Muscle layer of duodenum (tissue), 2 donors: ENCODE results near the gene PLP1.

ENCODE experiments used
- H3K27ac ChIP-seq: one replicate; pipeline ENCODE4 v1.7.0; 2013; ENCODE audit warnings: mild to moderate bottlenecking, low read length
- H3K27me3 ChIP-seq: one replicate; pipeline ENCODE4 v1.7.0; 2013; ENCODE audit warnings: low read depth, mild to moderate bottlenecking, control low read depth, low read length
- H3K36me3 ChIP-seq, 2 donors: one replicate each; pipeline ENCODE4 v1.7.0; 2013; ENCODE audit warnings: low read length in 2 of 2, control low read depth in 1 of 2, mild to moderate bottlenecking in 1 of 2; ENCODE audit not compliant: insufficient read depth in 2 of 2, control insufficient read depth in 1 of 2
- H3K4me1 ChIP-seq, 2 donors: one replicate each; pipeline ENCODE4 v1.7.0; 2013; ENCODE audit warnings: low read length in 2 of 2, mild to moderate bottlenecking in 2 of 2, control low read depth in 1 of 2, moderate library complexity in 1 of 2; ENCODE audit not compliant: insufficient read depth in 2 of 2, control insufficient read depth in 1 of 2
- H3K4me3 ChIP-seq, 2 donors: one replicate each; pipeline ENCODE4 v1.7.0; 2013; ENCODE audit warnings: low read length in 2 of 2, low read depth in 1 of 2, mild to moderate bottlenecking in 1 of 2
- H3K9me3 ChIP-seq, 2 donors: one replicate each; pipeline ENCODE4 v1.7.0; 2013; ENCODE audit warnings: low read length in 2 of 2, control low read depth in 1 of 2, mild to moderate bottlenecking in 1 of 2; ENCODE audit not compliant: control insufficient read depth in 1 of 2
- donor health status: healthy.

Gene PLP1

GRCh38 chrX:103831803-103832544, 55.3 kb downstream of the PLP1 start, which contains the start of gene RAB9B:
TSS of gene RAB9B (minus strand) at chrX:103832257. CDS start at chrX:103825784, 6,473 bp downstream.
- Histone ChIP-seq H3K27me3 (no peaks in the 10 kb centered on the region), H3K27ac (no peak within 1 kb of the TSS), H3K9me3 (no peaks in the 10 kb centered on the region), H3K36me3 (no peaks in the 10 kb centered on the region), H3K4me3 (peak within 1 kb of the TSS; percentile 56 to 63), H3K4me1 (no peaks in the 10 kb centered on the region)

- no peaks in the 10 kb centered on the region for H3K4me1 ChIP-seq
- H3K27ac ChIP-seq, result no peak overlapping the region
- no peaks in the 10 kb centered on the region for H3K9me3 ChIP-seq
- no peaks in the 10 kb centered on the region for H3K27me3 ChIP-seq
- no peak overlapping the region for H3K4me3 ChIP-seq
- H3K36me3 ChIP-seq, result no peaks in the 10 kb centered on the region
These were observed 62.8 kb downstream of the PLP1 start for GRCh38 chrX:103839404-103839803.
